Panc1 (cell line): ENCODE data around the gene LGI4. TPM values are rescaled to one million over a fixed set of nuclear protein-coding genes. Genes with fewer than 3 reads are reported as not detected.

Source experiments
- ATAC-seq: fragments of 200-7000 bp; cut with Tn5 transposase; 2 replicates; pipeline ENCODE4 v1.9.1; 2020; ENCODE audit warnings: mild to moderate bottlenecking, moderate library complexity
- BruUV-seq: library from RNA; stranded (reverse); fragments of 400-500 nt; replicated peaks from 2 replicates; lab custom pipeline; 2021; lab: Mats Ljungman, UMichigan
- CTCF ChIA-PET: fragments of 300-600 bp; sonication (Branson Sonifier 250); formaldehyde crosslinking; loops from one replicate; lab custom pipeline; 2022; ENCODE audit warnings: antibody characterized with exemption; lab: Charles Lee
- POLR2A ChIA-PET: fragments of 300-600 bp; sonication (Branson Sonifier 250); formaldehyde crosslinking; loops from one replicate; lab custom pipeline; 2022; ENCODE audit warnings: antibody characterized with exemption; lab: Charles Lee
- DNase-seq: peaks from one replicate; pipeline ENCODE4 v3.0.0-alpha.2; 2010; ENCODE audit warnings: low read depth, low spot score
- H3K27ac ChIP-seq: 2 replicates; pipeline ENCODE4 v1.5.1; 2011; ENCODE audit warnings: mild to moderate bottlenecking, low read length, inconsistent platforms
- H3K27me3 ChIP-seq: fragments of 200-500 bp; sonication (Bioruptor generic); 2 replicates; pipeline ENCODE4 v1.6.0; 2014; ENCODE audit warnings: low read length, inconsistent platforms; ENCODE audit not compliant: control insufficient read depth, insufficient read depth
- H3K36me3 ChIP-seq: fragments of 200-500 bp; sonication (Bioruptor generic); 2 replicates; pipeline ENCODE4 v1.5.1; 2014; ENCODE audit warnings: inconsistent platforms, mild to moderate bottlenecking, low read length, moderate library complexity; ENCODE audit not compliant: control insufficient read depth, insufficient read depth
- H3K4me1 ChIP-seq: 2 replicates; pipeline ENCODE4 v1.5.1; 2011; ENCODE audit warnings: inconsistent platforms, mild to moderate bottlenecking, low read length, moderate library complexity; ENCODE audit not compliant: control insufficient read depth, insufficient read depth
- H3K4me3 ChIP-seq, 2 experiments: 2 replicates each; pipeline ENCODE4 v1.5.1; 2011 to 2012; ENCODE audit warnings: low read depth in 2 of 2, low read length in 2 of 2, mild to moderate bottlenecking in 2 of 2, inconsistent platforms in 1 of 2, moderate library complexity in 1 of 2
- H3K9me3 ChIP-seq: fragments of 200-500 bp; sonication (Bioruptor generic); 2 replicates; pipeline ENCODE4 v1.5.1; 2014; ENCODE audit warnings: low read depth, mild to moderate bottlenecking, inconsistent platforms, low read length, moderate library complexity; ENCODE audit not compliant: control insufficient read depth, insufficient read depth
- POLR2AphosphoS5 ChIP-seq: IDR thresholded peaks from 2 replicates; pipeline ENCODE4 v1.6.1; 2012; ENCODE audit warnings: mild to moderate bottlenecking, low read depth, low read length, moderate library complexity
- SIN3A ChIP-seq: IDR thresholded peaks from 2 replicates; pipeline ENCODE4 v1.6.1; 2012; ENCODE audit warnings: low read depth, mild to moderate bottlenecking, low read length, moderate library complexity, borderline replicate concordance; ENCODE audit not compliant: insufficient read depth
- TCF7L2 ChIP-seq: IDR thresholded peaks from 2 replicates; pipeline ENCODE4 v1.6.1; 2011; ENCODE audit warnings: mild to moderate bottlenecking, low read depth, low read length, inconsistent platforms
- in situ Hi-C: cut with HindIII; loops from 2 replicates; pipeline ENCODE4 v1.10.0; 2016; ENCODE audit warnings: low sequenced_read_pairs, low pct_unique_long_range_greater_than_20kb
- intact Hi-C: fragments of 100-400 bp; cut with micrococcal nuclease; formaldehyde crosslinking; loops from one replicate; pipeline ENCODE4 v1.10.0; 2022; ENCODE audit not compliant: unreplicated experiment
- total RNA-seq: library from RNA; stranded (reverse); gene quantifications from one replicate; pipeline ENCODE4 v1.2.1, GENCODE V29; 2021; ENCODE audit not compliant: unreplicated experiment
- TF ChIP-seq, protein P1 (sequence below), 2 experiments: IDR thresholded peaks; 2 replicates each; pipeline ENCODE4 v1.6.1; 2011 to 2012; ENCODE audit warnings: low read depth in 2 of 2, control low read depth in 1 of 2, low read length in 1 of 2, mild to moderate bottlenecking in 1 of 2, moderate library complexity in 1 of 2; ENCODE audit not compliant: insufficient read depth in 1 of 2
- TF ChIP-seq, protein P2 (sequence below): fragments of 450-650 bp; IDR thresholded peaks from 2 replicates; pipeline ENCODE4 v1.5.1; 2017; ENCODE audit warnings: mild to moderate bottlenecking

LGI4 gene
- total RNA-seq, 1 experiment from 2014 or later: 0.18 TPM

DNA sequence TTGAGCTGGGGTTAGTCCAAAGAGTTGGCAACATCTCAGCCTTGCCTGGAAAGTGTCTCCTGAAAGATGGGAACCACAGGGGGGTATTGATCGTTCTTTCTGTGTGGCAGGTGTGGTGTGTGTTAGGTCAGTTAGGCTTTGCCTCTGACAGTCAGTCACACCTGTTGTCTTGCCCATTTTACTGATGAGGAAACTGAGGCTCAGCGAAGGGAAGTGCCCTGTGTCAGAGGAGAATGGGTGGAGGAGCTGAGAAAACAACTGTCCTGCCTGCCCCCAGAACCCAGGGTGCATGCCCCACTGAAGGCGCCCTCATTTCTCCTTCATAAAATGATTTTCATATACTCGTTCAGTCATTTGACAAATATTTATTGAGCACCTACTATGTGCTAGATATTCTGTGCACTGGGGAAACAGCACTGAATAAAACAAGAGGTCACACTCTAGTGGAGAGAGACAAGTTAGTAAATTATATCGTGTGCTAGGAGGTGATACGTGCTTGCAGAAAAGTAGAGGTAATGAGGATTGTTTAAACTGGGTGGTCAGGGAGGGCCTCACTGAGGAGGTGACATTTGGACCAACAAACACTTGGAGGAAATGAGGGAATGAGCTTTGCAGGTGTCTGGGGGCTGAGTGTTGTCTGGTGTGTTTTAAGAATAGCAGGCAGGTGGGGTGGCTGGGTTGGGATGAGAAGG, 21.3 kb upstream of the LGI4 start:
- H3K4me1 ChIP-seq: peaks cover 10% of the 10 kb centered on the region
- ChIA-PET CTCF (no interaction called here), POLR2A (no interaction called here)
- BruUV-seq: no TSS peak
- intact Hi-C loops: no loop called here
- no peaks in the 10 kb centered on the region for H3K27me3 ChIP-seq
- H3K27ac ChIP-seq: no peak overlapping the region
- TF ChIP-seq, protein P1, sequence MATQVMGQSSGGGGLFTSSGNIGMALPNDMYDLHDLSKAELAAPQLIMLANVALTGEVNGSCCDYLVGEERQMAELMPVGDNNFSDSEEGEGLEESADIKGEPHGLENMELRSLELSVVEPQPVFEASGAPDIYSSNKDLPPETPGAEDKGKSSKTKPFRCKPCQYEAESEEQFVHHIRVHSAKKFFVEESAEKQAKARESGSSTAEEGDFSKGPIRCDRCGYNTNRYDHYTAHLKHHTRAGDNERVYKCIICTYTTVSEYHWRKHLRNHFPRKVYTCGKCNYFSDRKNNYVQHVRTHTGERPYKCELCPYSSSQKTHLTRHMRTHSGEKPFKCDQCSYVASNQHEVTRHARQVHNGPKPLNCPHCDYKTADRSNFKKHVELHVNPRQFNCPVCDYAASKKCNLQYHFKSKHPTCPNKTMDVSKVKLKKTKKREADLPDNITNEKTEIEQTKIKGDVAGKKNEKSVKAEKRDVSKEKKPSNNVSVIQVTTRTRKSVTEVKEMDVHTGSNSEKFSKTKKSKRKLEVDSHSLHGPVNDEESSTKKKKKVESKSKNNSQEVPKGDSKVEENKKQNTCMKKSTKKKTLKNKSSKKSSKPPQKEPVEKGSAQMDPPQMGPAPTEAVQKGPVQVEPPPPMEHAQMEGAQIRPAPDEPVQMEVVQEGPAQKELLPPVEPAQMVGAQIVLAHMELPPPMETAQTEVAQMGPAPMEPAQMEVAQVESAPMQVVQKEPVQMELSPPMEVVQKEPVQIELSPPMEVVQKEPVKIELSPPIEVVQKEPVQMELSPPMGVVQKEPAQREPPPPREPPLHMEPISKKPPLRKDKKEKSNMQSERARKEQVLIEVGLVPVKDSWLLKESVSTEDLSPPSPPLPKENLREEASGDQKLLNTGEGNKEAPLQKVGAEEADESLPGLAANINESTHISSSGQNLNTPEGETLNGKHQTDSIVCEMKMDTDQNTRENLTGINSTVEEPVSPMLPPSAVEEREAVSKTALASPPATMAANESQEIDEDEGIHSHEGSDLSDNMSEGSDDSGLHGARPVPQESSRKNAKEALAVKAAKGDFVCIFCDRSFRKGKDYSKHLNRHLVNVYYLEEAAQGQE (IDR thresholded peaks at IDR 0.05; ENCODE audit: insufficient read depth in 1 of 2, low read depth in 2 of 2, low read length in 1 of 2): no peak
- no peak for TF ChIP-seq SIN3A
- TF ChIP-seq TCF7L2: no peak
- no peak for TF ChIP-seq POLR2AphosphoS5
- TF ChIP-seq, protein P2, sequence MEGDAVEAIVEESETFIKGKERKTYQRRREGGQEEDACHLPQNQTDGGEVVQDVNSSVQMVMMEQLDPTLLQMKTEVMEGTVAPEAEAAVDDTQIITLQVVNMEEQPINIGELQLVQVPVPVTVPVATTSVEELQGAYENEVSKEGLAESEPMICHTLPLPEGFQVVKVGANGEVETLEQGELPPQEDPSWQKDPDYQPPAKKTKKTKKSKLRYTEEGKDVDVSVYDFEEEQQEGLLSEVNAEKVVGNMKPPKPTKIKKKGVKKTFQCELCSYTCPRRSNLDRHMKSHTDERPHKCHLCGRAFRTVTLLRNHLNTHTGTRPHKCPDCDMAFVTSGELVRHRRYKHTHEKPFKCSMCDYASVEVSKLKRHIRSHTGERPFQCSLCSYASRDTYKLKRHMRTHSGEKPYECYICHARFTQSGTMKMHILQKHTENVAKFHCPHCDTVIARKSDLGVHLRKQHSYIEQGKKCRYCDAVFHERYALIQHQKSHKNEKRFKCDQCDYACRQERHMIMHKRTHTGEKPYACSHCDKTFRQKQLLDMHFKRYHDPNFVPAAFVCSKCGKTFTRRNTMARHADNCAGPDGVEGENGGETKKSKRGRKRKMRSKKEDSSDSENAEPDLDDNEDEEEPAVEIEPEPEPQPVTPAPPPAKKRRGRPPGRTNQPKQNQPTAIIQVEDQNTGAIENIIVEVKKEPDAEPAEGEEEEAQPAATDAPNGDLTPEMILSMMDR: no peak
- no peak for DNase-seq
- in situ Hi-C loops: no loop called here
- no peak for ATAC-seq
- H3K36me3 ChIP-seq: peaks cover 3% of the 10 kb centered on the region; the same call in 1 of the 2 replicates
- H3K9me3 ChIP-seq: no peaks in the 10 kb centered on the region
- peak overlapping the region in 1 of 2 experiments; percentile 83; a peak in 1 of 4 replicates for H3K4me3 ChIP-seq

DNA sequence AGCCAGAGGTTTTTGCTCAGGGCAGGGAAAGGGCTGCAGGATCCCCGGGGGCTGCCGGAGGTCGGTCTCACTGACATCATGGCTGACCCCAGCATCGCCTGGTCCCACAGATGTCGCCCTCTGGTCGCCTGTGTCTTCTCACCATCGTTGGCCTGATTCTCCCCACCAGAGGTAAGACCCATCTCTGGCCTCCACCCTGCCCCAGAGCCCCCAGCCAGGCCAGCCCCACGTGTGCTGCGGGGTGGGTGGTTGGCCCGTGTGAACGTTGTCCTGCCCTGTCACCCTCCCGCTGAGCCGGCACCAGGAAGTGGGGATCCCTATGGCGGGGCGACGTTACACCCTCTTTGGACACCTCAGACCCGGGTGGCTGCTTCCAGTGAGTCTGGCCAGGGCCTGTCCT, 20.6 kb upstream of the LGI4 start:
- Histone ChIP-seq H3K27me3 (no peaks in the 10 kb centered on the region), H3K27ac (peak overlapping the region; percentile 72), H3K4me3 (peak overlapping the region; percentile 71 to 83), H3K4me1 (peaks cover 10% of the 10 kb centered on the region), H3K9me3 (no peaks in the 10 kb centered on the region), H3K36me3 (peaks cover 3% of the 10 kb centered on the region; the same call in 1 of the 2 replicates)
- no peak for DNase-seq
- in situ Hi-C loops: no loop called here
- intact Hi-C loops: no loop called here
- ChIA-PET POLR2A (no interaction called here), CTCF (no interaction called here)
- no TSS peak for BruUV-seq
- ATAC-seq: no peak
- TF ChIP-seq, protein P1 (IDR thresholded peaks at IDR 0.05; ENCODE audit: insufficient read depth in 1 of 2, low read depth in 2 of 2, low read length in 1 of 2): no peak
- TF ChIP-seq, protein P2: no peak
- TF ChIP-seq TCF7L2: no peak
- TF ChIP-seq POLR2AphosphoS5: no peak
- no peak for TF ChIP-seq SIN3A
